ENCODE measurements around the gene NSD1.
A peak's percentile ranks its signal among the peaks of the same experiment; 100 is the strongest.
"Not testable (repeated sequence)": the region's sequence is repeated elsewhere in the genome, so short reads cannot be mapped to it uniquely, and the experiment has no call there.

Gene NSD1

GRCh38 chr5:177332031-177332895 lies 198.7 kb downstream of the NSD1 start:
- DNase-seq = no peak

- no peak for DNase-seq
Observed at GRCh38 chr5:177332896-177333260, 199.3 kb downstream of the NSD1 start.

- no peak for DNase-seq
Observed at GRCh38 chr5:177333420-177334154, 200.0 kb downstream of the NSD1 start.

GRCh38 chr5:177334155-177334551 lies 200.6 kb downstream of the NSD1 start:
- DNase-seq = no peak

GRCh38 chr5:177334781-177335700 lies 201.5 kb downstream of the NSD1 start:
- no peak for DNase-seq

- DNase-seq = no peak
Observed at GRCh38 chr5:177335701-177336065, 202.1 kb downstream of the NSD1 start.

- DNase-seq = peak; percentile 9
Observed at GRCh38 chr5:177336112-177336511, 202.5 kb downstream of the NSD1 start.

GRCh38 chr5:177336603-177337494 lies 203.3 kb downstream of the NSD1 start:
- DNase-seq = no peak

- no peak for DNase-seq
Observed at GRCh38 chr5:177338251-177339106, 204.9 kb downstream of the NSD1 start.

- no peak for DNase-seq
Observed at GRCh38 chr5:177339107-177339638, 205.6 kb downstream of the NSD1 start.

GRCh38 chr5:177343000-177343399 lies 209.4 kb downstream of the NSD1 start:
- DNase-seq = not testable (repeated sequence)

- no peak for DNase-seq
Observed at GRCh38 chr5:177343777-177344176, 210.2 kb downstream of the NSD1 start.

- no peak for DNase-seq
Observed at GRCh38 chr5:177344891-177345290, 211.3 kb downstream of the NSD1 start.

GRCh38 chr5:177346820-177347219 lies 213.2 kb downstream of the NSD1 start:
- no peak for DNase-seq

GRCh38 chr5:177347699-177348098 lies 214.1 kb downstream of the NSD1 start:
- no peak for DNase-seq

- DNase-seq = no peak
Observed at GRCh38 chr5:177349362-177349647, 215.7 kb downstream of the NSD1 start.

- no peak for DNase-seq
Observed at GRCh38 chr5:177349762-177350161, 216.2 kb downstream of the NSD1 start.
